Inflammatory macrophage (primary cell): ENCODE results near the gene INO80E.
"Not testable (repeated sequence)": the region's sequence is repeated elsewhere in the genome, so short reads cannot be mapped to it uniquely, and the experiment has no call there.

Source experiments
- DNase-seq, 2 donors: peaks; one replicate each; pipeline ENCODE4 v3.0.0-alpha.2; 2020 to 2022

The INO80E gene

DNA sequence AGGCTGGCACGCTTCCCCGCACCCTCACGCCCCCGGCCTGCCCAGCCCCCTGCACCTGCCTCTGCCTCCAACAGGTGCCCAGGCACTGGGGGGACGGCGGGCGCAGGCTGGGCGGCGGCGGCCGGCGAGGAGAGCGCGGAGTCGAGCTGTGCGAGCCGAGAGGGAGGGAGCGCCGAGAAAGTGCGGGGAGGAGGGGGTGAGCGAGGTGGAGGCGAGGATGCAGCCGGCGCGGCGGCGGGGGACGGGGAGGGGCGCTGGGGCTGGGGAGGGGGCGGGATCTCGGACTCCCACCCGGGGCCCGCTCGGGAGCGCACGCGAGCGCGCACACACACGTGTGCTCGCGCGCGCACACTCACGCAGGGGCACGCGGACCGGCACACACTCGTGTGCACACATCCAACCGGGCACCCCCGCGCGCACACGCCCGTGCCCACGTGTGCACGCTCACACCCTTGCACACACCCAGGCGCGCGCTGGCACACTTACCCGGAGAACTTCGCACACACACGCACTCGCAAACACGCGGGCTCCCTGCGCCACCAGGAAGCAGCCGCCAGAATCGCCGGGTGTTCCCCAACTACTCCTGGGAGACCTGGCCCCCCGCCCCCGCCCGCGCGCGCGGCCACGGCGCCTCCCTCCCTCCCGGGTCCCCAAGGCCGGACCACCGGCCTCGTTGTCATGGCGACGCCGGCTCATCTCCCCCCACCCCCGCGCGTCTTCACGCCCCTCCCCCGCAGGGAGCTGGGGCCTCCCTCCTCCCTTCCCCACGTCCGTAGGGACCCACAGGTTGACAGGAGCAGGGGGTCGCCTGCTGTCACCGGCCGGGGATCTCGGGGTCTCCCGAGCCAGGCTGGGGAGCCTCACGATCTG lies 15.0 kb downstream of the INO80E start, which contains the start of gene DOC2A:
Gene DOC2A (minus strand): TSS at position 184 of the 870 bp plus-strand sequence. CDS start 805 bp downstream, outside the sequence.
- DNase-seq, result no peak

DNA sequence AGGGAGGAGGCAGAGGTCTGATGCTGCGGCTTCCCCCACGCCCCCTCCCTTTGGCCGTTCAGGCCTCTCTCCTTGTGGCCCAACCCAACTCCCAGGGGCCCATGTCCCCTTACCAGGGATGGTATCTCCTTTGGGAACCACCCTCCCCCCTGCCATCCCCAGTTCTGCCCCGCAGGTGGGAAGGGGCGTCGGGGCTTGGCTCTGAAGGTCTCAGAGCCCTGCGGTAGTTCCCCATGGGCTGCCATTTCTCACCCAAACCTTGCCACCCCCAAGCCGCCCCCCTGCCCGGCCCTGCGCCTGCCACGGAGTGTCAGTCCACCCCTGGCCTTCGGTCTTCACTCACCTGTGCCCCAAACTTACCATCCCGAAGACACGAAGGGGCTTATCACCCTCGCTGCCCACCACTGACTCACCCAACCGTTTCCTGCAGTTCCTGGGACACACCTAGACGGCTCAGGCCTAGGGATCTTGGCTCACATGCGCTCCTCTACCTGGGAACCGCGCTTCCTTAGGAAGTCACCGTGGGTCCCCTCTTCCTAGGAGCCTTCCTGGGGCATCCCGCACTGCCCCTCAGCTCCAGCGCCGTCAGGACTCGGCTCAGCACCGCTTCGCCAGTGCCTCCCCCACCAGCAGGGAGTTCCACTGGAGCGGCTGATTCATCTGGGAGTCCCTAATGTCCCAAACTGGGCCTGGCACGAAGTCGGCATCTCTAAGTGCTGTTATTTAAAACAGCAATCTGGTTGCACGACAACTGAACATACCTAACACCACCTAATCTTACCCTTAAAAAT lies 15.9 kb downstream of the INO80E start:
- no peak for DNase-seq

DNA sequence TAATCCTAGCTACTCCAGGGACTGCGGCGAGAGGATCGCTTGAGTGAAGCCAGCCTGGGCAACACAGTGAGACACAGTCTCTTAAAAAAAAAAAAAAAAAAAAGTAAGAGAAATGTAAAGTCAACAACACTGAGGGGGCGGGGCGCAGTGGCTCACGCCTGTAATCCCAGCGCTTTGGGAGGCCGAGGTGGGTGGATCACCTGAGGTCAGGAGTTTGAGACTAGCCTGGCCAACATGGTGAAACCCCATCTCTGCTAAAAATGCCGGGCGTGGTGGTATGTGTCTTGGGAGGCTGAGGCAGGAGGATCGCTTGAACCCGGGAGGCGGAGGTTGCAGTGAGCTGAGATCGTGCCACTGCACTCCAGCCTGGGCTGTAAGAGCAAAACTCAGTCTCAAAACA lies 16.6 kb downstream of the INO80E start:
- DNase-seq, result not testable (repeated sequence)

DNA sequence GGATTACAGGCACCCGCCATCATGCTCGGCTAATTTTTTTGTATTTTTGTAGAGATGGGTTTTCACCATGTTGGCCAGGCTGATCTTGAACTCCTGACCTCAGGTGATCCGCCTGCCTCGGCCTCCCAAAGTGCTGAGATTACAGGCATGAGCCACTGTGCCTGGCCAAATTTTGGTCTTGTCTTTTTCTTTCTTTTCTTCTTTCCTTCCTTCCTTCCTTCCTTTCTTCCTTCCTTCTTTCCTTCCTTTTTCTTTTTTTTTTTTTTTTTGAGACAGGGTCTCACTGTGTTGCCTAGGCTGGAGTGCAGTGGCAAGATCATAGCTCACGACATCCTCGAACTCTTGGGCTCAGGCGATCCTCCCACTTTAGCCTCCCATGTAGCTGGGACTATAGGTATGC lies 19.4 kb downstream of the INO80E start:
- not testable (repeated sequence) for DNase-seq

DNA sequence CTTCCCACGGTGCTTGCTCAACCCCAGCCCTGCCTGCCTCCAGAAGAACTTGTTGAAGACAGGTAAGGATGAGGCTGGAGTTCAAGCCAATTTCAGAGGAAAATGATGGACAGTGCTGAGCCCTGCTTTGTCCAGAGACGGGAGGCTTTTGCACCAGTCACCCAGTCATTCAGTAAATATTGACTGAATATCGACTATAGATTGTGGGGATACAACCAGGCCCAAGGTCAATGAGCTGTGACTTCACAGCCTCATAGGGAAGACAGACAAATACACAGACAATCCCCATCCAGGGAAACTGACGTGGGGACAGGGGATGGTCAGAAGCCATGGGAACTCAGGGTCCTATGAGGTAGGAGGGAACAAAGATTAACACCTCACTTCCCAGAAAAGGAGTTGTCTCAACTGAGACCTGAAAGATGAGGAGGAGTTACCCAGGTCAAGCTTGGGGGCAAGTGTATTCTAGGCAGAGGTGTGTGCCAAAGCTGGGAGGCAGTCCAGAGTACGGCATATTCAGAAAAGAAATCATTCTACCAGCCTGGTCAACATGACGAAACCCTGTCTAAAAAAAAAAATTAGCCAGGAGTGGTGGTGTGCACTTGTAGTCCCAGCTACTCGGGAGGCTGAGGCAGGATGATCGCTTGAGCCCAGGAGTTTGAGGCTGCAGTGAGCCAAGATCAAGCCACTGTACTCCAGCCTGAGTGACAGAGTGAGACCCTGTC lies 20.7 kb downstream of the INO80E start:
- no peak for DNase-seq

DNA sequence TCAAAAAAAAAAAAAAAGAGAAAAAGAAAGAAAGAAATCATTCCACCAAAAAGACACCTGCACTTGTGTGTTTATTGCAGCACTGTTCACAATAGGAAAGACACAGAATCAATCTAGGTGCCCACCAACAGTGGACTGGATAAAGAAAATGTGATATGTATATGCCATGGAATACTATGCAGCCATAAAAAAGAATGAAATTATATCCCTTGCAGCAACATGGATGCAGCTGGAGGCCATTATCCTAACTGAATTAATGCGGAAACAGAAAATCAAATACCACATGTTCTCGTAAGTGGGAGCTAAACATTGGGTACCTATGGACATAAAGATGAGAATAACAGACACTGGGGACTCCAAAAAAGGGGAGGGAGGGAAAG lies 21.2 kb downstream of the INO80E start:
- no peak for DNase-seq

DNA sequence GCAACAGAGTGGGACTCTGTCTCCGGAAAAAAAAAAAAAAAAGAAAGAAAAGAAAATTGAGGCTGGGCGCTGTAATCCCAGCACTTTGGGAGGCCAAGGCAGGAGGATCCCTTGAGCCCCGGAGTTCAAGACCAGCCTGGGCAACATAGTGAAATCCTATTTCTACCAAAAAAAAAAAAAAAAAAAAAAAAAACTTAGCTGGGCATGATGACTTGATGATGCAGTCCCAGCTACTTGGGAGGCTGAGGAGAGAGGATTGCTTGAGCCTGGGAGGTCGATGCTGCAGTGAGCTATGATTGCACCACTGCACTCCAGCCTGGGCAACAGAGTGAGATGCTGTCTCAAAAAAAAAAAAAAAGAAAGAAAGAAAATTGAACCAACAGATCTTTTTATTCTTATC lies 21.9 kb downstream of the INO80E start:
- DNase-seq, result not testable (repeated sequence)

DNA sequence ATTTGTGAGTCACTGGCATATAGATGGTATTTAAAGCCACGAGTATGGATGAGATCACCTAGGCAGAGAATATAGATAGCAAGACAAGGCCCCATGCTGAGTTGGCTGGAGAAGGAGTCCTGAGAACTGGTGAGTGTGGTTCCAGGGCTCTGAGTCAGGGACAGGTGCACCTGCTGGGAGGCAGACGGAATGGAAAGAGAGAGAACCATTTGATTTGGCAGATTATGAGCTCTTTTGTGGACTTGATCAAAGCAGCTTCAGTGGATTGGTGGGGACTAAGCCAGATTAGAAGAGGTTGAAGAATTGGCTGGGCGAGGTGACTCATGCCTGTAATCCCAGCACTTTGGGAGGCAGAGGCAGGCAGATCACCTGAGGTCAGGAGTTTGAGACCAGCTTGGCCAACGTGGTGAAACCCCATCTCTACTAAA lies 22.7 kb downstream of the INO80E start:
- DNase-seq, result no peak

DNA sequence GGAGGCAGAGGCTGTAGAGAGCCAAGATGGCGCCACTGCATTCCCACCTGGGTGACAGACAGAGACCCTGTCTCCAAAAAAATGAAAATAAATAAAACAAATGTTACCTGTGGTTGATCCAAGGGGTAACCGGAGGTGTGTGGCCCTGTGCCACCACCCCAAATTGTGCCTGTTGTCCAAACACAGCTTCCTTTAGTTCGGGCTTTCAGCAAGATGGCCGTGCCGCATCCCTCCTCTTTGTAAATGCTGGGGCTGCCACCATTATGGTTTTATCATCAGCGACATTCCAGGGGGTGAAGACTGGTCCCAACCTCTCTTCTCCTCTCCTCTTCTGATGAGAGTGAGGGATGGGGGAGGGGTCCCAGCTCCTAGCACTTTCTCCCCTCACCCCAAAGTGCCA lies 26.8 kb downstream of the INO80E start, which contains the start of gene C16orf92:
Gene C16orf92 (plus strand): TSS at position 312 of the 400 bp plus-strand sequence. CDS start 143 bp downstream, outside the sequence.
- no peak for DNase-seq

DNA sequence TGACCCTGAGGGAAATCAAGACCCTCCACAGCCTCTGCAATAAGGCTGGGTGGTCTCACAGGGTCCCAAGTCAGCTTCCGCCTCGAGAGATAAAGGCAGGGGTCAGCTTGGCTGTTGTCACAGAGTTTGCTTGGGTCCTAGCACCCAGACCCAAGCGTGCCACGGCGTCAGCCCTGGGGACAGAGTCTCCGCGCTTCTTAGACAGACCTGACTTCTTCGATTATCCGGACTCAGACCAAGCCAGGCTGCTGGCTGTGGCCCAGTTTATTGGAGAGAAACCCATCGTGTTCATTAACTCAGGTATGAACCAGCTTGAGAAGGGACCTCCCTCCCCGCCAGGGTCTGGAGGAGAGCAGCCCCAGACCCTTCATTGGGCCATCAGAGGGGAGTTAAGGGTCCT lies 27.5 kb downstream of the INO80E start:
- no peak for DNase-seq

DNA sequence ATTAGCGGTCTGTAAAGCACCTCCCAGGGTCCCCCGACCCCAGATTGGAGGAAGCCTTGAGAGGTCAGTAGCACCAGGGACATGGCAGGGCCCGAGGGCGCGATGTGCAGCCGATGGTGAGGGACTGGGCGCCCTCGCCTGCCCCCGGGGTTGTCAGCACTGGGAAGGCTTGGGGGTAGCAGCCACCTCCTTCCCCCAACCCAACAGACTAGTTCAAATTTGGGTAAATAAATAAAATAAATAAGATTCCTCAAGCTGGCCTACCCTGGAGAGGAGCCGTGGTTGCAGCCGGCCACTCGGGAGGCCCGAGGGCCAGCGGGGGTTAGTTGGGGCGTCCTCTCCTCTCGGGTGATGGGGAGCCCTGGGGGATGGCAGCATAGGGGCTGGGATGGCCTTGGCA lies 28.4 kb downstream of the INO80E start:
- no peak for DNase-seq

DNA sequence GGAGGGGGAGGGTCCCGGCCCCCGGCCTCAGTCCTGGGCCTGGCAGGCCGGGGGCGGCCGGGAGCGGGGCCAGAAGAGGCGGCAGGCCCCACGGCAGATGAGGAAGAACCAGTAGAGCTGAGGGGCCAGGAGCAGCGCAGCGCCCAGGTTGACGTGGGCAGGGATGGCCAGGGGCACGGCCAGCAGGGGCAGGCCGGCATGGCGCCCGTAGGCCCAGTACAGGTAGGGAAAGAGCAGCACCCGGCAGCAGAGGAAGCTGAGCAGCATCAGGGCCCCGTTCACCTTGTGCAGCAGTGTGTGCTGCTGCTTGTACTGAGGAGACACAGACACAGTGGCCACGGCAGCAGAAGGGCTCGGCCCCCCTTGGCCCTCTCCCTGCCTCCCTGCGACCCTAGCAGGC lies 29.1 kb downstream of the INO80E start:
- DNase-seq, result no peak

DNA sequence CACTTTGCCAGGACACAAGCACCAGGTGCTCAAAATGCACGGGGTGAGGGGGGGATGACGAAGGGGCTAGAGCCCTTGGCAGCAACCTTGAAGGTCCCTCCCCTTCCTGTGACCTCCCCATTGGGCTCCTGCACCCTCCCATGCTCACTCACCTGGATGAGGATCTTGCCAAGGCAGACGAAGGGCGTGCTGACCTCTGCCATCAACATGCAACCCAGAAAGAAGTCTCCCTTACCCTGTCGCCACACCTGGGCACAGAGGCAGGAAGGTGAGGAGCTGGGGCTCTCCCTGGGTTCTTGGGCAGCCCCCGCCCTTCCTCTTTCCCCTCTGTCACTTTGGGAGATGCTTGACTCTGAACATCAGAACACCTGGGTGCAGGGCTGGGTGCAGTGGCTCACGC lies 29.5 kb downstream of the INO80E start:
- no peak for DNase-seq

DNA sequence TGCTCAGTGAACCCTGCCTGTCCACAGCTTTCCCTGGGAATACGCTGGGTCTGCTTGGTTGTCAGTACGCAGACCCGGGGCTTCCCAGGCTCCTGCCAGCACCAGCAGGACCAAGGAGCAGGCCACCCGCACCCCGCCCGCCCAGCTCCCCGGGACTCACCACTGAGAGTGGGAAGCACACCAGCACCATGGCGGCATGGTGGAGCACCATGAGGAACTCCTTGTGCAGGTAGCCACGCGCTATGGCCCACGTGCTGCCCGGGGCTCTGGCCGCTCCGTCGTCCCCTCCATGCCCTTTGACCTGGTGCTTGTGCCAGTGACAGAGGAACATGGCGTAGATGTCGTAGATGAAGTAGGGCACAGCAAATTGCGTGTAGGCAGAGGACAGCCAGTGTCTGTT lies 30.4 kb downstream of the INO80E start:
- no peak for DNase-seq

DNA sequence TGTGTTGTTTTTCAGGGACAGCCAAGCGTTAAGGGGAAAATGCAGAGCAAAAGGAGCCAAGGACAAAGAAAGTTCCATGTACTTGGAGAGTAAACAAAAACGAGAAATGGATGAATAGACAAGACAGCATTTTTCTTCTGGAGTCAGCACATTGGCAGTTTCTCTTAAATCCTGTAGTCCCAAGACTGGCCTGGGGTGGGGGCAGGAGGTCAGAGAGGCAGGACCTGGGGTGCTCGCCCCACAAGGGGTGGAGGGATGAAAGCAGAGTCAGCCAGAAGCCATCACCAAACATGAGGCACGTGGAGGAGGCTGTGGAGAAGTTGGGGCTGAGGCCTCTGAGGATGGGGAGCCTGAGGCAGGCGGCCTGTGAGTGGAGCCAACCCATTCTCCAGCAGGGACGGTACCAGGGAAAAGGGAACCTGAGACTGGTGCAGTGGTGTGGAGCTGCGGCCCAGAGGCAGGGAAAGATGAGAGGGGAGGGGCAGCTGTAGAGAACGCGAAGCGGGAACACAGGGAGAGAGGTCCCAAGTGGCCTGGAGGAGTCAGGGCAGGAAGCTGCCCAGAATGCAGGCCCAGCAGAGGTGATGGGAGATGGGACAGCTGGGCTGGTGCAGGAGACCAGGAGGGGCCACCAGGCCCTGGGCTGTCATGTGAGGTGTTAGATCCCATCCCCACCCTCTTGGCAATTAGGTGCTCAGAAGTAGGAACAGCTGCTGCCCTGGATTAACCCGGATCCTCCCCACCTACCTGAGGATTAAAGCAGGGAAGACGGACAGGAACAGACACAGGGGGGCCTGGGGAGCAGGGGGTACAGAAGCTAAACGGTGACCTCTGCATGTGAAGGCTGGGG lies 31.8 kb downstream of the INO80E start:
- no peak for DNase-seq

DNA sequence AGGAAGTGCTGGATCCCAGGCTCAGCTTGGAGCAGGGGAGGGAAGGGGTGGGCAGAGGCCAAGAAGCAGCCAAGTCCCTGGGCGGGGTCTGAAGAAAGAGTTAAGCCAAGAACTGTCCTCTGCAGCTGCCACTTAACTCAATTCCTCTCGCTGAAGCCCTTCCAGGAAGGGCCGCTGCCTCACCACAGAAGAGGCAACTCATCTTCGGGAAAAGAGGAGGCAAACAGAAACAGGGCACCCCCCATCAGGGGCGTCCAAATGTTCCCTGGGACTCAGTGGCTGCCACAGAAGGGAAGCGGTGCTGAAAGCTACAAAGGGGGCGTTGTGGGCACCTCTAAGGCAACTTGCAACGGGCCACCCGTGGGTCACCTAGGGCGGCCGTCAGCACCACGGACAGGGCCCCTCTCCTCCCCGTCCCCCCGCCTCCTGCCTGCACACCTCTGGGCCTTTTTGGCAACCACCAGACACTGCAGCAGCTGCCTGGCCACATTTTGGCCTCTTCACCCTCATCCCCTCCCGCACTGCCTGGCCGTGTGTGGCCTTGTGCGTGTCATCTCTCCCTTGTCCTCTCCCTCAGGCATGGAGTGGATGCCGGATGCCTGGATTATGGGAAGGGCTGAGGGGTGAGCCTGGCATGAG lies 32.5 kb downstream of the INO80E start:
- DNase-seq, result no peak

DNA sequence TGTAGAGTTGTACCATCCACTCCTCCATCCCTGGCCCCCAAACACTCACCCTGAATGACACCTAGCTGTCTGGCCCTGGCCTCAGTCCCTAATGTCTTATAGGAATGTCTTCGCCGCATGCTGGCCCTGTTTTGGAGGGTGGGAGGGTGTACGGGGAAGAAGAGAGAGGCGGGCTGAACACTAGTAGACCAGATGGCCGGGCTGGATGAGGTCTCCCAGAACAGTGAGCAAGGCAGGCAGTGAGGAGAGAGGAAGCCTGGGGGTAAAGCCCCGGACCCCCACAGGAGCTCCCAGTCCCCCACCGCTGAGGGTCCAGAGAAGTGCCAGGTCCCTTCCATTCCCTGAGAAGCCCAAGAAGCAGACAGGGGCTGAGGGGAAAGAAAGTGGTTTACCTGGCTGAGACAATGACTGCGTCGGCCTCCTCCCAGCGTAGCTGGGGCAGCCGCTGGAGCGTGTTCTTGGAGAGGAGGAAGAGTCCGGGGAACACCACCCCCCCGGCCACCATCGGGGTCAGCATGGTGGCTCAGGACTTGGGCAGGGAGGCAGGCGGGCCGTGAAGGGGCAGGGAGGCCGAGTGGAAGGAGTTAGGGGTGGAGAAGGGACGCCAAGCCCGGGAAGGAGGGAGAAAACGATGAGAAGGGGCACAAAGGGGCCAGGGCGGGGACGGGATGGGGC lies 34.1 kb downstream of the INO80E start:
- DNase-seq, result no peak

DNA sequence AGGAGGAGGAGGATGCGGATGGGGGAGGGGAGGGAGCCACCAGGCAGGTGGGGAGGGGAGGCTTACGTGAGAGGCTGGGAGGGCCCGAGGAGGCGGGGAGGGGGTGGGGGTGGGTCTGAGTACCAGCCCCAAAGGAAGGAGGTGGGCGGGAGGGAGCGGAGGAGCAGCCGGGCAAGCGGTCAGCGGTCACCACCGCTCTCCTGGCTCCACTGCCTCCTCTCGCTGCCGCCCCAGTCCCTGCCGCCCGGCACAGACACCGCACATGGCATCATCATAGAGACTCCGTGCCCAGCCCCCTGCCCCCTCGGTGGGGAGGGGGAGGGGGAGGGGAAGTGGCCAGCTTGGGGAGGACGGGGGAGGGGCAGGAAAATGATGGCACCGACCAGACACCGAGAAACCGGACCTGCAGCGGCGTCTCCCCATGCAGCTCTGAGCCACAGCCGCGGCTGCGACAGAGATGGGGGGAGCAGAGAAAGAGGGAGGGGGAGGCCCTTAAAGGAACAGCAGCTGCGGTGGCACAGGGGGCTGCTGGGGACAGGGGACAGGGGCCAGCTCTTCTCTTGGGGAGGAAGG lies 34.9 kb downstream of the INO80E start, which contains the start of gene TLCD3B:
Gene TLCD3B (minus strand): TSS at position 431 of the 573 bp plus-strand sequence. CDS start 744 bp downstream, outside the sequence.
- DNase-seq, result no peak

DNA sequence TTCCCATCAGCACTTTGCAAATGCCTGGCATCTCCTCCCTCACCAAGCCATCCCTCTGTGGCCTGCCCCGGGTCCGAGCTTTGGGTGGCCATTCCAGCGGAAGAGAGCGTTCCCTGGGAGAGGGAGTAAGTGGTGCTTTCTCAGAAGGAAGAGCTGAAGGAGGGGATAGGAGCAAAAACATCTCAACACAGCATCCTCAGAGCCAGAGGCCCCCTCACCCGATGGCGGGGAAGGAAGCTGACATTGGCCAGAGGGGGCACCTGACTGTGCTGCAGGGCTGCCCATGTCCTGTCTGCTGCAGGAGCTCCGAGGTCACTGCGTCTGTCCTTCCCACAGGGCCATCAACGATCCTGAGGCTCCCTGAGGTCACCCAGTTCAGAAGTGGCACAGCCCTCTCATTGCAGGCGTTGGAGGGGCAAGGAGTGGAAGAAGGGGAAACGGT lies 35.5 kb downstream of the INO80E start:
- DNase-seq, result no peak
